OCI-LY7 (cell line): ENCODE measurements around the gene TALDO1. TPM values are rescaled to one million over a fixed set of nuclear protein-coding genes. Genes with fewer than 3 reads are reported as not detected.

ENCODE experiments used
- BruUV-seq: library from RNA; stranded (reverse); fragments of 400-500 nt; replicated peaks from 2 replicates; lab custom pipeline; 2021; lab: Mats Ljungman, UMichigan
- CTCF ChIA-PET: fragments of 300-600 bp; sonication (Branson Sonifier 250); formaldehyde crosslinking; loops from one replicate; lab custom pipeline; 2022; ENCODE audit warnings: antibody characterized with exemption; ENCODE audit not compliant: unreplicated experiment; lab: Charles Lee
- POLR2A ChIA-PET: fragments of 300-600 bp; sonication (Branson Sonifier 250); formaldehyde crosslinking; loops from one replicate; lab custom pipeline; 2022; ENCODE audit warnings: antibody characterized with exemption; lab: Charles Lee
- DNase-seq: peaks from one replicate; pipeline ENCODE4 v3.0.0-alpha.2; 2015; ENCODE audit warnings: low spot score
- H2AFZ ChIP-seq: fragments of 200-600 bp; sonication (generic), shearing (Covaris generic); 2 replicates; pipeline ENCODE4 v1.6.1; 2014; ENCODE audit warnings: mild to moderate bottlenecking, antibody characterized with exemption, low read length, moderate library complexity
- H3K27ac ChIP-seq: fragments of 200-600 bp; sonication (generic); 2 replicates; pipeline ENCODE4 v1.5.1; 2014; ENCODE audit warnings: mixed run types, low read depth, mild to moderate bottlenecking, moderate library complexity, low read length, inconsistent platforms; ENCODE audit not compliant: poor library complexity, severe bottlenecking
- H3K36me3 ChIP-seq: fragments of 200-600 bp; sonication (generic); 2 replicates; pipeline ENCODE4 v1.6.1; 2014; ENCODE audit warnings: mild to moderate bottlenecking, antibody characterized with exemption, low read length, moderate library complexity, mixed read lengths; ENCODE audit not compliant: insufficient read depth
- H3K4me1 ChIP-seq: fragments of 200-600 bp; sonication (generic); 2 replicates; pipeline ENCODE4 v1.5.1; 2014; ENCODE audit warnings: mild to moderate bottlenecking, low read length; ENCODE audit not compliant: insufficient read depth, poor library complexity, severe bottlenecking
- H3K4me2 ChIP-seq: fragments of 200-600 bp; sonication (generic); 2 replicates; pipeline ENCODE4 v1.6.1; 2014; ENCODE audit warnings: mild to moderate bottlenecking, low read length
- H3K4me3 ChIP-seq: fragments of 200-600 bp; sonication (generic); 2 replicates; pipeline ENCODE4 v1.5.1; 2014; ENCODE audit warnings: mild to moderate bottlenecking, low read depth, low read length; ENCODE audit not compliant: poor library complexity, severe bottlenecking
- H3K79me2 ChIP-seq: fragments of 200-600 bp; sonication (generic); 2 replicates; pipeline ENCODE4 v1.6.1; 2016; ENCODE audit warnings: low read depth, mild to moderate bottlenecking, low read length, moderate library complexity, mixed read lengths; ENCODE audit not compliant: insufficient read depth
- H3K9me2 ChIP-seq: fragments of 200-600 bp; sonication (generic); 2 replicates; pipeline ENCODE4 v1.6.1; 2016; ENCODE audit warnings: mild to moderate bottlenecking, low read length, mixed read lengths; ENCODE audit not compliant: insufficient read depth
- H3K9me3 ChIP-seq: fragments of 200-600 bp; sonication (generic); 2 replicates; pipeline ENCODE4 v1.6.1; 2014; ENCODE audit warnings: mild to moderate bottlenecking, mixed run types, low read length, mixed read lengths
- H4K20me1 ChIP-seq: fragments of 200-600 bp; sonication (generic); 2 replicates; pipeline ENCODE4 v1.6.1; 2014; ENCODE audit warnings: mild to moderate bottlenecking, antibody characterized with exemption, low read length, moderate library complexity, mixed read lengths; ENCODE audit not compliant: insufficient read depth
- EZH2phosphoT487 ChIP-seq: fragments of 200-600 bp; sonication (generic); IDR thresholded peaks from 2 replicates; pipeline ENCODE4 v1.6.1; 2018; ENCODE audit warnings: low read depth, borderline replicate concordance, mild to moderate bottlenecking, mixed run types, antibody characterized with exemption, low read length, moderate library complexity, mixed read lengths
- intact Hi-C: fragments of 100-400 bp; cut with micrococcal nuclease; formaldehyde crosslinking; loops from one replicate; pipeline ENCODE4 v1.10.0; 2022; ENCODE audit not compliant: unreplicated experiment
- total RNA-seq, 2 experiments: library from RNA; depleted of rRNA in 1 of 2; stranded (reverse); fragments of >200 nt in 1 of 2; shearing (Covaris generic) in 1 of 2; gene quantifications; 2 replicates each; pipeline ENCODE4 v1.2.3, GENCODE V29; 2014 to 2022
- TF ChIP-seq, protein P1 (sequence below): fragments of 200-600 bp; sonication (generic); conservative IDR thresholded peaks from 2 replicates; pipeline ENCODE4 v1.5.1; 2014; ENCODE audit warnings: mild to moderate bottlenecking, antibody characterized with exemption, low read length, moderate library complexity, mixed read lengths

TALDO1 gene
- total RNA-seq, 2 experiments from 2014 or later, result 172 to 226 TPM

- Histone ChIP-seq H2AFZ (no peak overlapping the region), H3K27ac (no peak overlapping the region), H3K4me2 (no peak overlapping the region), H4K20me1 (no peaks in the 10 kb centered on the region), H3K9me2 (no peaks in the 10 kb centered on the region), H3K4me1 (peaks cover 27% of the 10 kb centered on the region), H3K79me2 (peaks cover 23% of the 10 kb centered on the region; the same call in 1 of the 2 replicates), H3K36me3 (peaks cover 3% of the 10 kb centered on the region; the same call in 1 of the 2 replicates), H3K9me3 (no peaks in the 10 kb centered on the region), H3K4me3 (no peak overlapping the region)
- intact Hi-C loops, result no loop called here
- no peak for DNase-seq
- POLR2A ChIA-PET, result interaction anchor here (1.3 kb wide), 1 partner anchor 25 kb away, joined by 3 read pairs; no protein-coding TSS in a partner anchor
- BruUV-seq, result no TSS peak
- CTCF ChIA-PET, result interaction anchor here (0.6 kb wide), 1 partner anchor 1975 kb away, joined by 3 read pairs; no protein-coding TSS in a partner anchor
- TF ChIP-seq EZH2phosphoT487, result no peak
- TF ChIP-seq, protein P1, sequence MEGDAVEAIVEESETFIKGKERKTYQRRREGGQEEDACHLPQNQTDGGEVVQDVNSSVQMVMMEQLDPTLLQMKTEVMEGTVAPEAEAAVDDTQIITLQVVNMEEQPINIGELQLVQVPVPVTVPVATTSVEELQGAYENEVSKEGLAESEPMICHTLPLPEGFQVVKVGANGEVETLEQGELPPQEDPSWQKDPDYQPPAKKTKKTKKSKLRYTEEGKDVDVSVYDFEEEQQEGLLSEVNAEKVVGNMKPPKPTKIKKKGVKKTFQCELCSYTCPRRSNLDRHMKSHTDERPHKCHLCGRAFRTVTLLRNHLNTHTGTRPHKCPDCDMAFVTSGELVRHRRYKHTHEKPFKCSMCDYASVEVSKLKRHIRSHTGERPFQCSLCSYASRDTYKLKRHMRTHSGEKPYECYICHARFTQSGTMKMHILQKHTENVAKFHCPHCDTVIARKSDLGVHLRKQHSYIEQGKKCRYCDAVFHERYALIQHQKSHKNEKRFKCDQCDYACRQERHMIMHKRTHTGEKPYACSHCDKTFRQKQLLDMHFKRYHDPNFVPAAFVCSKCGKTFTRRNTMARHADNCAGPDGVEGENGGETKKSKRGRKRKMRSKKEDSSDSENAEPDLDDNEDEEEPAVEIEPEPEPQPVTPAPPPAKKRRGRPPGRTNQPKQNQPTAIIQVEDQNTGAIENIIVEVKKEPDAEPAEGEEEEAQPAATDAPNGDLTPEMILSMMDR, result no peak
These were observed 48.7 kb upstream of the TALDO1 start for GRCh38 chr11:698493-699115.

GRCh38 chr11:699116-699508 is 48.2 kb upstream of the TALDO1 start:
- Histone ChIP-seq H3K36me3 (peaks cover 3% of the 10 kb centered on the region; the same call in 1 of the 2 replicates), H3K4me2 (no peak overlapping the region), H3K4me3 (no peak overlapping the region), H3K9me2 (no peaks in the 10 kb centered on the region), H3K4me1 (peaks cover 22% of the 10 kb centered on the region), H3K27ac (no peak overlapping the region), H3K9me3 (no peaks in the 10 kb centered on the region), H3K79me2 (peaks cover 18% of the 10 kb centered on the region; the same call in 1 of the 2 replicates), H4K20me1 (no peaks in the 10 kb centered on the region), H2AFZ (no peak overlapping the region)
- POLR2A ChIA-PET, result no interaction called here
- intact Hi-C loops, result no loop called here
- no TSS peak for BruUV-seq
- TF ChIP-seq, protein P1, result no peak
- TF ChIP-seq EZH2phosphoT487, result no peak
- no peak for DNase-seq
- CTCF ChIA-PET, result no interaction called here

GRCh38 chr11:699753-700152 is 47.5 kb upstream of the TALDO1 start:
- no TSS peak for BruUV-seq
- ChIA-PET CTCF (interaction anchor here (0.6 kb wide), 1 partner anchor 13 kb away, joined by 4 read pairs; no protein-coding TSS in a partner anchor), POLR2A (no interaction called here)
- no peak for TF ChIP-seq EZH2phosphoT487
- TF ChIP-seq, protein P1, result no peak
- Histone ChIP-seq H2AFZ (no peak overlapping the region), H4K20me1 (no peaks in the 10 kb centered on the region), H3K4me2 (no peak overlapping the region), H3K4me1 (peaks cover 20% of the 10 kb centered on the region), H3K79me2 (peaks cover 17% of the 10 kb centered on the region; the same call in 1 of the 2 replicates), H3K36me3 (peaks cover 3% of the 10 kb centered on the region; the same call in 1 of the 2 replicates), H3K27ac (no peak overlapping the region), H3K9me3 (no peaks in the 10 kb centered on the region), H3K9me2 (no peaks in the 10 kb centered on the region), H3K4me3 (no peak overlapping the region)
- intact Hi-C loops, result no loop called here
- DNase-seq, result no peak
